Measurements from ENCODE around the gene NT5C1A.

Gene NT5C1A

DNA sequence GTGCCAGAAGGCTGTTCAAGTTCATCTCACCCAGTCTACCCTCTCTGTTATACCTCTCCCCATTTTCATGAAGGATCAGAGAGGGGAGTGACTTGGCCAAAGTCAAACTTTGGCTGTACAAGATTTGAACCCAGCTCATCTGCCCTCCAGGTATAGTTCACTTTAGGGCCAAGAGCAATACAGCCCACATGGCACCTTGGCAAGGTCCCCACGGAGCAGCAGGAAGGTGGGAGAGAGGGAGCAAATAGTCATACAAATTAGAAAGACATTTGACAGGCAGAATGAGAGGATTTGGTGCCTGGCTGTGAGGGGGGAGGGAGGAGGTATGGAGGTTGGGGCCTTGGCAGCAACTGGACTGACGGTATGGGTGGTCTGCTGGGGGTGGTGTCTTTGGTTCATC is 18.3 kb upstream of the NT5C1A start:
- no peak for DNase-seq (ENCODE audit: low read depth in 1 of 2, low spot score in 1 of 2)

- DNase-seq (ENCODE audit: low read depth in 1 of 2, low spot score in 1 of 2) = no peak
These were observed 17.7 kb upstream of the NT5C1A start for GRCh38 chr1:39689635-39690034.

GRCh38 chr1:39689214-39689613 is 17.3 kb upstream of the NT5C1A start:
- no peak for DNase-seq (ENCODE audit: low read depth in 1 of 2, low spot score in 1 of 2)

DNA sequence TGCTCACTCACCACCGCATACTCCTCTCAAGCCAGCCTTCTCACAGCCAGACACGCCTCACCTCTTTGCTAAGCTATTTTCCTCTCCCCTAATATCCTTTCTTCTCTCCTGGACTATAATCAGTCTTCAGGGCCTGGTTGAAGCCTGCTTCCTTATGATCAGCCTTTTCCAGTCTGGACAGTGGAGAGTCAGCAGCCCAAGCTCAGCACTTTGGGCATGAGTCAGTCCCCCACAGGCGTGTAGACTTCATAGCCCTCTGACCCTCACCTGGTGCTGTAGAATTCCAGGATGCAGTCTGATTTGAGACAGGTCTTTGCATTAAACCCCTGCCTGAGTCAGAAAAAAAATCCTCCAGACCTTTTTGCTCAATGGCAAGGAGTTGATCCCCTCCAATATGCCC is 16.8 kb upstream of the NT5C1A start:
- DNase-seq (ENCODE audit: low read depth in 1 of 2, low spot score in 1 of 2) = no peak

DNA sequence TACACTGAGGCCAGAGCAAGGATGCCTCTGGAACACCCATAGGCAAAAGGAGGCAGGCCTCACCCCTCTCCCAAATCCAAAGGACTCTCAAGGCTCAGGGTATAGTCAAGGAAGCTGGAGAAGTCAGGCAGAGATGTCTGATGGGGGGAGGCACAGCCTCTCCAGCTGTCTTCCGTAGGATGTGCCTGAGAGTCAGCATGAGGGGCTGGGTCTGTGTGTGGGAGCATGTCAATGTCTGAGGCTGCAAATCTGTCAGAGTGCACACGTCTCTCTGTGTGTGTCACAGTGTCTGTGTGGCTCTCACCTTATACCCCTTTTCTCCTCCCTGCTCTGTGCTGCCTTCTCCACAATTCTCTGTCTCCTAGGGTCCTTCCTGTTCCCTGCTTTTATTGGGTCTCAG is 15.3 kb upstream of the NT5C1A start:
- no peak for DNase-seq (ENCODE audit: low read depth in 1 of 2, low spot score in 1 of 2)

GRCh38 chr1:39685071-39685470 is 13.2 kb upstream of the NT5C1A start:
- DNase-seq (ENCODE audit: low read depth in 1 of 2, low spot score in 1 of 2) = no peak

- no peak for DNase-seq (ENCODE audit: low read depth in 1 of 2, low spot score in 1 of 2)
These were observed 12.4 kb upstream of the NT5C1A start for GRCh38 chr1:39684313-39684664.

- no peak for DNase-seq (ENCODE audit: low read depth in 1 of 2, low spot score in 1 of 2)
These were observed 11.8 kb upstream of the NT5C1A start for GRCh38 chr1:39683591-39684312.

GRCh38 chr1:39681999-39682398 is 10.1 kb upstream of the NT5C1A start:
- no peak for DNase-seq (ENCODE audit: low read depth in 1 of 2, low spot score in 1 of 2)

DNA sequence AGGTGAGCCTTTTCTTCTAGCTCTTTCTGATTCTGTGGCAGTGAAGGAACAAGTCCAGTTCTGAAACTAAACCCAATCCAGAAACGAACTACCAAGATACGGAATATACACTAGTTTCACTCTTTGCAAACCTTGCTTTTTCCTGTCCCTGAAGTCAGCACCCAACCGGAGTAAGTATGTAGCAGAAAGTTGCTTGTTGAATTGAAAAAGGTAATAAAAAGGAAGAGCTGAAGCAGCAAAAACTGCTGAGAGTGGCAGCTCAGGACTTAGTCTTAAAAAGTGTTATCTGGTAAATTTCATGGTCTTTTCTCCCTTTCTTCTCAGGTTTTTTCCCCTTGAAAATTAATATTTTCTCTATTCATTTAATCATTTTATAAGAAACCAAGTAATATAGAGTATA is 9.4 kb upstream of the NT5C1A start:
- no peak for DNase-seq (ENCODE audit: low read depth in 1 of 2, low spot score in 1 of 2)

- no peak for DNase-seq (ENCODE audit: low read depth in 1 of 2, low spot score in 1 of 2)
These were observed 8.8 kb upstream of the NT5C1A start for GRCh38 chr1:39680751-39681150.

- DNase-seq (ENCODE audit: low read depth in 1 of 2, low spot score in 1 of 2) = no peak
These were observed 7.9 kb upstream of the NT5C1A start for GRCh38 chr1:39679821-39680220.

GRCh38 chr1:39678889-39679288 is 7.0 kb upstream of the NT5C1A start:
- no peak for DNase-seq (ENCODE audit: low read depth in 1 of 2, low spot score in 1 of 2)

- DNase-seq (ENCODE audit: low read depth in 1 of 2, low spot score in 1 of 2) = no peak
These were observed 5.7 kb upstream of the NT5C1A start for GRCh38 chr1:39677645-39678044.

DNA sequence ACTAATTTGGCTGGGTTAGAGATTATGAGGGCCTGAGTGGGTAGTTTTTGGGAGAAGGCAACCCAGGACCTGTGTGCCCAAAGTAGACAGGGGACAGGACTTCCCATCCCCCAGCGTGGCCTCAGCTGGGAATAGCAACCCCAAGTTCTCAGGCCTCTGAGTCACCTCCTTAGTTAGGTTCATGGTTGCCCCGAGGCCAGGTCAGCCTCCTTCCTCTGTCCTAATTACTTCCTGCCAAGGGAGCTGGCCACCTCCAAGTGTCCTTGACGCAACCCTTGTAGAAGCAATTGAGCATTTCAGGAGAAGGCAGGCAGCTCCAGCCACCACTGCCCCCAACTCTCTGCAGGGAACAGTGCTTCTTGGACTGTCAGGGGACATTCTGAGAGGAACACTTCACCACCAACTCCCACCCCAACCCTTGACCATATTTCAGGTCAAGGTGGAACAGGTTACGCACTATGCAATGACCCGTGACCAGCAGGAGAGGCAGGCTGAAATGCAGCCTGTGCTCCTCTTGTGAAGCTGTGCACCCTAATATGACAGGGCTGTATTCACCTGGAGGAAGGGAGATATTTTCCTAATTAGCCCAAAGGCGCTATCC is 5.1 kb upstream of the NT5C1A start:
- DNase-seq (ENCODE audit: low read depth in 1 of 2, low spot score in 1 of 2) = no peak

DNA sequence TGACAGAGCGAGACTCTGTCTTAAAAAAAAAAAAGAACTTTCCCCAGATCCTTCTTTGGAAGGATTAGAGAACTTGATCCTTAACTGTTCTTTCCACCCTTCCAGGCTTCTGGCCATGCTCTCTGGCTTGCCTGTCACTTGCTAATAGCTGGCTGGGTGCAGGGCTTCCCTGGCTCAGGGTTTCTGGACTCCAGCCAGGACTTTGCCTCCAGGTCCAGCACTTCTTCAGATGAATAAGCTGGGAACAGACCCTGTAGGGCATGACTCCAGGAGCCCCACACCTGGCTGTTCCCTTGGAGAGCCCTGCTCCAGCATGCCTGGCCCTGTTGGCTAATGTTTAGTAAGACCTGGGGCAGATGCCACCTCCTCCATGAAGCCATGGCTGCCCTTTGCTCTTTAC is 3.3 kb upstream of the NT5C1A start:
- DNase-seq (ENCODE audit: low read depth in 1 of 2, low spot score in 1 of 2) = no peak

GRCh38 chr1:39673215-39673614 is 1.3 kb upstream of the NT5C1A start:
- no peak for DNase-seq (ENCODE audit: low read depth in 1 of 2, low spot score in 1 of 2)

- no peak for DNase-seq (ENCODE audit: low read depth in 1 of 2, low spot score in 1 of 2)
These were observed 642 bp upstream of the NT5C1A start for GRCh38 chr1:39672551-39672947.

GRCh38 chr1:39671433-39671792 is 494 bp downstream of the NT5C1A start:
- no peak for DNase-seq (ENCODE audit: low read depth in 1 of 2, low spot score in 1 of 2)

GRCh38 chr1:39670689-39671088 is 1.2 kb downstream of the NT5C1A start:
- DNase-seq (ENCODE audit: low read depth in 1 of 2, low spot score in 1 of 2) = no peak

DNA sequence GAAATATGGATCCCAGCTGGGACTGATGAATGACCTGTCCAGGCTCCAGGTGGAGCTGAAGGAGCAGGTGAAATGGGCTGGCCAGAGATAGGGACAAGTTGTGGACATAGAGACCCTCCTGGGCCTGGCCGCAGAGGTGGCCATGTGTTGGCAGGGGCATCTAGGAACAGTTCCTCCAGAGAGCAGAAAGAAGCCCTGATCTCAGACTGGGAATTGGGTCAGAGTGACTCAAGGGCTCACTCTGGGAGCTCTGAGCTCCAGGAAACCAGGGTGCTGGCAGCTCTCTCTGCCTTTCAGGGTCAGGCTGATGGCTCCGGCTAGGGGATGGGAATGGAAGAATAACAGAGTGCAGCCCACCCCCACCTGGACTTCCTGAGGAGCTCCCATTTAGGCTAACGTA is 3.0 kb downstream of the NT5C1A start:
- no peak for DNase-seq (ENCODE audit: low read depth in 1 of 2, low spot score in 1 of 2)

GRCh38 chr1:39668111-39668510 is 3.8 kb downstream of the NT5C1A start:
- no peak for DNase-seq (ENCODE audit: low read depth in 1 of 2, low spot score in 1 of 2)

- peak in 1 of 2 donors; percentile 45 for DNase-seq (ENCODE audit: low read depth in 1 of 2, low spot score in 1 of 2)
These were observed 5.1 kb downstream of the NT5C1A start for GRCh38 chr1:39666772-39667171.

Data from activated CD4-positive, alpha-beta T cell treated with anti-CD3 and anti-CD28 coated beads, Interleukin-2, amount 50 U/mL, for 24 hours (primary cell).